GM19099 (cell line): ENCODE data around the gene RNF182.

Experiments
- POLR2A ChIP-seq: IDR thresholded peaks from 3 replicates; pipeline ENCODE4 v1.6.1; 2011; ENCODE audit warnings: low read depth; ENCODE audit not compliant: insufficient read length; ENCODE audit errors: extremely low read depth

Gene RNF182

DNA sequence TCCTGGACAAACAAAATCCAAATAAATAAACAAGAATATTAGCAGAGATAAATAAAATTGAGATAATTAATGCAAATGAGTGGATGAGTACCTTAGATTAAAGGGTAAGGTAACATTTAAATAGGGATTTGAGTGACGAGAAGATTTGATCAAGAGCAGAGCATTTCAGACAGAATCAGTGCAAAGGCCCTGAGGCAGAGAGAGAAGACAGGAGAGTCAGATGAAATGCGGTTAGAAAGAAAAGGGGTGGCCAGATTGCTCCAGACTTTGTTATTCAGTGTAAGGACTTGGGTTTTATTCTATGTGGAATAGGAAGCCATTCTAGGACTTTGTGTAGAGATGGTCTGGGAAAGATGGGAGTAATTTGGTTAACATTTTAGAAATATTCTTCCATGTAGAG, 10.0 kb downstream of the RNF182 start:
- no peak for TF ChIP-seq POLR2A

DNA sequence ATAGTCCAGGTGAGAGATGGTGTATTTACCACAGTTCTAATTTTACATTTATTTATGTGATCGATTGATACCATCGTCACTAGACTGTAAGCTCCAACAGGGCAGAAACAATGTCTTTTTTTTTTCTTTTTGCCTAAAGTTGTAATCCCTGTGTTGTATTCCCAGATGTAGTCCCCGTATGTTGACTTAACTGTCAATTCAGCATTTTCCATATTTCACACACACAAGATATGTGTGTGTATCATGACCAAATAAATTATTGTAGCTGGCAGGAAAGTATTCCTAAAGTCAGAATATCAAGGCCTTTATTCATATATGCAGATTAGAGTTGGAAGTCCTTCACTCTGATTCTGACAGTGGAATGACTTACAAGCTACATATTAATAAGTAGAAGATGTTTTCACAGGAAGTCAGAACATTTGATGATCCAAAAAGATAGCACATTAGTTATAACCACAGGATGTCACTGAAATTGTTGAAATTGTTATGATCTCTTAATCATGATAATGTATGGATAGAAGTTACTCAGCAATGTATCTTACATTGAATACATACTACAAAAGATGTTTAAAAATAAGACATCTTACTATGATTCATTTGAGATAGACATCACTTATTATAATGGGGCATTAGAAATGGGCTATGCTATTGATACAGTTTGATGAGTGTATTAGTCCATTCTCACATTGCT, 10.6 kb downstream of the RNF182 start:
- TF ChIP-seq POLR2A, result no peak

DNA sequence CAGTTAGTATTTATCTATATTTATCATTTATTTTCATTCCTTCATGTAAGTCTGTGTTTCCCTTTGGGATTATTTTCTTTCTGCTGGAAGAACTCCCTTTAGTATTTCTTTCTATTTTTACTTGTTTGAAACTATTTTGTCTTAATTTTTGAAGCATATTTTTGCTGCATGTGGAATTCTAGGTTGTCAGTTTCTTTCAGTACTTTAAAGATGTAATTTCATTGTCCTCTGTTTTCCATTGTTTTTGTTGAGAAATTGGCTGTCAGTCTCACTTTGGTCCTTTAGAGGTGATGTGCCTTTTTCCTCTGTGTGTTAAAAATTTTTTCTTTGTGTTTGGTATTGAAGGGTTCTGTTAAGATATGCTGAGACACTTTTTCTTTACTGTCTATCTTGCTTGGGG, 17.1 kb downstream of the RNF182 start:
- no peak for TF ChIP-seq POLR2A

GRCh38 chr6:13943943-13944342, 19.2 kb downstream of the RNF182 start:
- TF ChIP-seq POLR2A, result no peak

GRCh38 chr6:13946506-13946905, 21.8 kb downstream of the RNF182 start:
- TF ChIP-seq POLR2A, result no peak

- TF ChIP-seq POLR2A, result no peak
These were observed 22.9 kb downstream of the RNF182 start for GRCh38 chr6:13947611-13948178.

GRCh38 chr6:13952101-13952500, 27.3 kb downstream of the RNF182 start:
- no peak for TF ChIP-seq POLR2A

DNA sequence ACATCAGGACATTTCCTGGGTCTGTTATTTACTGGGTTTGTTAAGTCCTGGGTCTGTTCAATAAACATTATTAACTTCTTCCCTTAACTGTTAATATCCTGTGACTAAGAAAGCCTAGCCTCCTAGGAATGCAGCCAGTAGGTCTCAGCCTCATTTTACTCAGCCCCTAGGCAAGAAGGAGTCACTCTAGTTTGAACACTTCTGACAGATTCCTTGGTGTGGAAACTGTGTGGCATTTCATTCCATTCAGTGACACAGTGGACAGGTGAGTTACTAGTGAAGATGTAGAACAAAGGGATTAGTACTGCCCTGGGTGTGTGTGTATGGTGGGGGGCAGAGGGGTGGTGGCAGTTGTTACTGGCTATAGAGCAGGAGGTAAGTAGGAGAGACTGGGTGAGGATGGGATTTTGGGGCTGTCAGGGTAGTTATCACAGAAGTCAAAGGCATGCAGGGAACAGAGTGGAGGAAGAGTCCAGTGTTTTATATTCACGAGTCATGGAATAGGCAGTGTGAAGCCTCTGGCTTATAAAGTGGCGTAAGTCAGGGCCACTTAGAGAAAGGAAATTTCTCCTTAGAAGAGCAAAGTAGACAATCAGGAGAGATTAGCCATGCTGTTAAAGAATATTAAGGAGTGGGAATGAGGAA, 28.4 kb downstream of the RNF182 start:
- TF ChIP-seq POLR2A, result no peak

DNA sequence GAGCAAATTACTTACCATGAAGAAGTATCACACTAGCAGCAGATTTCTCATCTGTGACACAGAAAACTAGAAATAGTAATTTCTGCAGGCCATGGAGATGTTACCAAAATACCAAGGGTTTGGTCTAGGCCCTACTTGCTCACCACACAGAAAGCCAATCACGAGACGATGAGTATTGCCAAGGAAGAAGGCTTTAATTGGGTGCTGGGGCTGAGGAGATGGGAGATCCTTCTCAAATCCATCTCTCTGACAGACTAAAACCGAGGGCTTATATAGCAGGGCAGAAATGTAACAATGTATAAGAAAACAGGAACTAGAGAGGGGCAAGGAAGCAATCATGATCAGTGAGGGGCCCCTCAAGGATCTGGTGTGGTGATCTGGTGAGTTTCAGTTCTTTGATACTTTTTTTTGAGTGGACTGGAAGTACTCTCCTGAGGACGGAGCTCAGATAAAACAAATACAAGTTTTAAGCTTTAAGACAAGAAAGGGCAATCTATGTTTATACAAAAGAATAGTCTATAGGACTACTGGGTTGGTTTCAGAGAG, 40.9 kb downstream of the RNF182 start:
- no peak for TF ChIP-seq POLR2A

DNA sequence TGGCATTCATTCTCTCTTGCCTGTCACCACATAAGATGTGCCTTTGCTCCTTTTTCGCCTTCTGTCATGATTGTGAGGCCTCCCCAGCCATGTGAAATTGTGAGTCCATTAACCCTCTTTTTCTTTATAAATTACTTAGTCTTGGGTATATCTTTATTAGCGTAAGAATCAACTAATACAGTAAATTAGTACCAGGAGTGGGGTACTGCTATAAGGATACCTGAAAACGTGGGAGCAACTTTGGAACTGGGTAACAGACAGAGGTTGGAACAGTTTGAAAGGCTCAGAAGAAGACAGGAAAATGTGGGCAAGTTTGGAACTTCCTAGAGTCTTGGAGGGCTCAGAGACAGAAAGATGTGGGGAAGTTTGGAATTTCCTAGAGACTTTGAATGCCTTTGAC, 46.6 kb downstream of the RNF182 start:
- no peak for TF ChIP-seq POLR2A

DNA sequence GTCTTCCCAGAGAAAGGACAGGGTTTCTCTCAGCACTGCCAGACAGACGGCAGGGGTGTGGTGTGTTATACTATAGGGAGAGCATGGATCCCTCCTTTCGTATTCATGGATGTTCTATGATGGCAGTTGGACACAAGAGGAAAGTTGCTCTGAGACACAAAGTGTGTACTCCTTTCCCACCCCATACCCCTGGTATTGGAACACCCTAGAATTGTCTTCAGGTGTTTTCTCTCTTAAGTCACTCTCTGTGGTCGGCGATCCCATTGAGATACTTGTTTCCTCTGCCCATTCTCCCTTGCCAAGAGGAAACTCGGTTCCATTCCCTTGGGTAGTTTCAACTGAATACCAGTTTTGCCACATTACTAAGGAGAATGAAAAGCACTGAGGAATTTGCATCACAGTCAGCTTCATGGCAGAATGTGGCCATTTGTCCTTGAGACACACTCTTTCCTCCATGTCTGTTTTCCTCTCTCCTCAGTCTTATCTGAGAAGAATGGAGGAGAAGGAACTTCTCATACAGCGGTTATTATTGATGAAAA, 53.4 kb downstream of the RNF182 start:
- no peak for TF ChIP-seq POLR2A

- TF ChIP-seq POLR2A, result no peak
These were observed 54.0 kb downstream of the RNF182 start for GRCh38 chr6:13978787-13979186.

GRCh38 chr6:13979284-13980171, 54.8 kb downstream of the RNF182 start:
- no peak for TF ChIP-seq POLR2A

DNA sequence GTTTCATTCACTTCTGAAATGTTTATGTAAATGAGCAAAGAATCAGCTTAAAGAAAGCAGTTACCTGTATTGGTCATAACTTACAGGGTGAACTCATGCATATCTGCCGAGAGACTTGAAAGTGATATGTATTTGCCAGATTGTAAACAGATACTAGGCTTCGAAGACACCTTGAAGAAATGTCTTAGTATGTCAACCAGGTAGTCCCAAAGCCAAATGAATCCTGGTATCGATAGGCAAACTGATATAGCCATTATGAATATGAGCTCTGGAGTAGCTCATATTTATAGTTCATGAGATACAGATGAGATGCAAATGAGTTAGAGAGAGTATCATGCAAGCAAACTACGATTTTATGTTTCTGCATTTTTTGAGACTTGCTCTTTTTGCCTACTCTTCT, 55.8 kb downstream of the RNF182 start:
- TF ChIP-seq POLR2A, result no peak
